Activated T-cell treated with anti-CD3 and anti-CD28 coated beads, Interleukin-2, amount 50 U/mL, for 72 hours (primary cell): Measurements from ENCODE around the gene EXOC2. TPM values are rescaled to one million over a fixed set of nuclear protein-coding genes. Genes with fewer than 3 reads are reported as not detected.

Source experiments
- ATAC-seq, 2 donors: fragments of 150-1000 bp; cut with Tn5 transposase; replicated peaks in 1 of 2; 2 replicates each; pipeline ENCODE4 v1.10.0; 2021; ENCODE audit warnings: moderate library complexity in 2 of 2, mild to moderate bottlenecking in 1 of 2
- DNase-seq, 2 donors: peaks; one replicate each; pipeline ENCODE4 v3.0.0; 2021 to 2022; ENCODE audit warnings: mixed read lengths in 1 of 2
- H3K27ac Mint-ChIP-seq: one replicate; pipeline ENCODE4 v1.8.0; 2022; ENCODE audit warnings: mild to moderate bottlenecking, moderate library complexity, mixed read lengths
- H3K27me3 Mint-ChIP-seq: one replicate; pipeline ENCODE4 v1.8.0; 2022; ENCODE audit warnings: low read depth, mixed read lengths
- H3K36me3 Mint-ChIP-seq, 2 donors: one replicate each; pipeline ENCODE4 v1.8.0; 2022; ENCODE audit warnings: mixed read lengths in 2 of 2, mild to moderate bottlenecking in 1 of 2; ENCODE audit not compliant: insufficient read depth in 2 of 2
- H3K4me1 Mint-ChIP-seq: one replicate; pipeline ENCODE4 v1.8.0; 2022; ENCODE audit warnings: low read depth, mixed read lengths
- H3K4me3 Mint-ChIP-seq, 2 donors: one replicate each; pipeline ENCODE4 v1.8.0; 2022; ENCODE audit warnings: mild to moderate bottlenecking in 2 of 2, mixed read lengths in 2 of 2, moderate library complexity in 2 of 2
- H3K9me3 Mint-ChIP-seq, 2 donors: one replicate each; pipeline ENCODE4 v1.8.0; 2022; ENCODE audit warnings: mixed read lengths in 2 of 2
- total RNA-seq, 2 donors: library from RNA; stranded (reverse); gene quantifications; one replicate each; pipeline ENCODE4 v1.2.3, GENCODE V29; 2022

EXOC2 gene
- total RNA-seq, 2 donors from 2014 or later = 42.2 to 46.1 TPM

- Mint-ChIP-seq H3K4me3 (peak overlapping the region; percentile 56 to 78), H3K27me3 (peaks cover 7% of the 10 kb centered on the region), H3K27ac (peak overlapping the region; percentile 43), H3K36me3 (no peaks in the 10 kb centered on the region), H3K9me3 (peaks cover 0 to 2% of the 10 kb centered on the region in 2 donors), H3K4me1 (peaks cover 57% of the 10 kb centered on the region)
- ATAC-seq (no peak), DNase-seq (no peak)
These were observed 257.3 kb downstream of the EXOC2 start for GRCh38 chr6:435441-436307.

Other genes with a start within 250 kb of the EXOC2 start
- under 1 TPM; 0.79 to 0.89 TPM for gene HUS1B, start 36.0 kb downstream of the EXOC2 start, total RNA-seq